Body of pancreas (tissue), 4 donors: ENCODE data around the gene IL2RA.

Experiments used
- POLR2A ChIP-seq, 3 donors: fragments of 450-650 bp; IDR thresholded peaks; one replicate each; pipeline ENCODE4 v1.6.1; 2016; ENCODE audit warnings: antibody characterized with exemption in 3 of 3, mild to moderate bottlenecking in 2 of 3
- TF ChIP-seq, protein P1 (sequence below), 7 experiments: fragments of 450-650 bp in 4 of 7; fragments of 200-600 bp in 3 of 7; sonication (generic) in 3 of 7; IDR thresholded peaks; one replicate each; pipeline ENCODE4 v1.5.1; 2016 to 2019; ENCODE audit warnings: antibody characterized with exemption in 7 of 7

DNA sequence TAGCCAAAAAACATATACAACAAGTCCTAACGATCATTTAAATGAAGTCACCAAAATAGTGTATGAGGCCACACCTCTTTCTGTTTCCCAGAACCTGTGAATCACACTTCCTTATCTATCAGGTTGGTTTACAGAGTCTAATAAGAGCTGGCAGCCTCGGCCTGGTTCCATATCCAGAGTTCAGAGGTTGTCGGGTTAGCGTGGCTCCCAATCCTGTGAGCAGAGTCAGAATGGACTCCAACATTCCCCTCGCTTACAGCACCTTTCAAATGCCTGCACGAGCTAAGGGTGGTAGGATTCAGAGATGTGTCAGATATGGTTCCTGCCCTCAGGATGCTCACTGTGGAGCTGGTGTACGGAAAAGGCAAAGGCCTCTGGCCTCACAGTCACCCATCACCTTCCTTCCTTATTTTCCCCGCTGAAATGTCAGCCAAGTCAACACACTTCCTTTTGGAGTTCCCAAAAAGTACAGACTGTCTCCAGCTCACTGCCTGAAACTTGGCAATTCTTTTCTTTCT, 90.8 kb downstream of the IL2RA start:
- TF ChIP-seq, protein P1, sequence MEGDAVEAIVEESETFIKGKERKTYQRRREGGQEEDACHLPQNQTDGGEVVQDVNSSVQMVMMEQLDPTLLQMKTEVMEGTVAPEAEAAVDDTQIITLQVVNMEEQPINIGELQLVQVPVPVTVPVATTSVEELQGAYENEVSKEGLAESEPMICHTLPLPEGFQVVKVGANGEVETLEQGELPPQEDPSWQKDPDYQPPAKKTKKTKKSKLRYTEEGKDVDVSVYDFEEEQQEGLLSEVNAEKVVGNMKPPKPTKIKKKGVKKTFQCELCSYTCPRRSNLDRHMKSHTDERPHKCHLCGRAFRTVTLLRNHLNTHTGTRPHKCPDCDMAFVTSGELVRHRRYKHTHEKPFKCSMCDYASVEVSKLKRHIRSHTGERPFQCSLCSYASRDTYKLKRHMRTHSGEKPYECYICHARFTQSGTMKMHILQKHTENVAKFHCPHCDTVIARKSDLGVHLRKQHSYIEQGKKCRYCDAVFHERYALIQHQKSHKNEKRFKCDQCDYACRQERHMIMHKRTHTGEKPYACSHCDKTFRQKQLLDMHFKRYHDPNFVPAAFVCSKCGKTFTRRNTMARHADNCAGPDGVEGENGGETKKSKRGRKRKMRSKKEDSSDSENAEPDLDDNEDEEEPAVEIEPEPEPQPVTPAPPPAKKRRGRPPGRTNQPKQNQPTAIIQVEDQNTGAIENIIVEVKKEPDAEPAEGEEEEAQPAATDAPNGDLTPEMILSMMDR (IDR thresholded peaks at IDR 0.05), result no peak
- TF ChIP-seq POLR2A (IDR thresholded peaks at IDR 0.05), result peak in 1 of 3 donors; percentile 25
